ENCODE results near the gene PCDH11X.
"Not testable (repeated sequence)": the region's sequence is repeated elsewhere in the genome, so short reads cannot be mapped to it uniquely, and the experiment has no call there.

The PCDH11X gene, protein sequence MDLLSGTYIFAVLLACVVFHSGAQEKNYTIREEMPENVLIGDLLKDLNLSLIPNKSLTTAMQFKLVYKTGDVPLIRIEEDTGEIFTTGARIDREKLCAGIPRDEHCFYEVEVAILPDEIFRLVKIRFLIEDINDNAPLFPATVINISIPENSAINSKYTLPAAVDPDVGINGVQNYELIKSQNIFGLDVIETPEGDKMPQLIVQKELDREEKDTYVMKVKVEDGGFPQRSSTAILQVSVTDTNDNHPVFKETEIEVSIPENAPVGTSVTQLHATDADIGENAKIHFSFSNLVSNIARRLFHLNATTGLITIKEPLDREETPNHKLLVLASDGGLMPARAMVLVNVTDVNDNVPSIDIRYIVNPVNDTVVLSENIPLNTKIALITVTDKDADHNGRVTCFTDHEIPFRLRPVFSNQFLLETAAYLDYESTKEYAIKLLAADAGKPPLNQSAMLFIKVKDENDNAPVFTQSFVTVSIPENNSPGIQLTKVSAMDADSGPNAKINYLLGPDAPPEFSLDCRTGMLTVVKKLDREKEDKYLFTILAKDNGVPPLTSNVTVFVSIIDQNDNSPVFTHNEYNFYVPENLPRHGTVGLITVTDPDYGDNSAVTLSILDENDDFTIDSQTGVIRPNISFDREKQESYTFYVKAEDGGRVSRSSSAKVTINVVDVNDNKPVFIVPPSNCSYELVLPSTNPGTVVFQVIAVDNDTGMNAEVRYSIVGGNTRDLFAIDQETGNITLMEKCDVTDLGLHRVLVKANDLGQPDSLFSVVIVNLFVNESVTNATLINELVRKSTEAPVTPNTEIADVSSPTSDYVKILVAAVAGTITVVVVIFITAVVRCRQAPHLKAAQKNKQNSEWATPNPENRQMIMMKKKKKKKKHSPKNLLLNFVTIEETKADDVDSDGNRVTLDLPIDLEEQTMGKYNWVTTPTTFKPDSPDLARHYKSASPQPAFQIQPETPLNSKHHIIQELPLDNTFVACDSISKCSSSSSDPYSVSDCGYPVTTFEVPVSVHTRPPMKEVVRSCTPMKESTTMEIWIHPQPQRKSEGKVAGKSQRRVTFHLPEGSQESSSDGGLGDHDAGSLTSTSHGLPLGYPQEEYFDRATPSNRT (N-terminal part only)

DNA sequence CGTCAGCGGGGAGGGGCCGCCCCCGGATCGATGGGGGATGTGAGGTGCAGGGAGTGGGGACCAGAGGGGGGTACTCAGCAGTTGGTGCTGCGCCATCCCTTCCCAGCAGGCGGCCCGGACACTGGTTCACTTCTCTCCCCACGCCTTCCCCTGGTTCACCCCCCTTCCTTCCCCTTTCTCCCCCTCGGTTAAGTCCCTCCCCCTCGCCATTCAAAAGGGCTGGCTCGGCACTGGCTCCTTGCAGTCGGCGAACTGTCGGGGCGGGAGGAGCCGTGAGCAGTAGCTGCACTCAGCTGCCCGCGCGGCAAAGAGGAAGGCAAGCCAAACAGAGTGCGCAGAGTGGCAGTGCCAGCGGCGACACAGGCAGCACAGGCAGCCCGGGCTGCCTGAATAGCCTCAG, at the start of gene PCDH11X:
Gene PCDH11X, plus strand, starts transcription at position 241 of the 400 bp plus-strand sequence. CDS start 56,130 bp downstream, outside the sequence.
- DNase-seq, result not testable (repeated sequence)

DNA sequence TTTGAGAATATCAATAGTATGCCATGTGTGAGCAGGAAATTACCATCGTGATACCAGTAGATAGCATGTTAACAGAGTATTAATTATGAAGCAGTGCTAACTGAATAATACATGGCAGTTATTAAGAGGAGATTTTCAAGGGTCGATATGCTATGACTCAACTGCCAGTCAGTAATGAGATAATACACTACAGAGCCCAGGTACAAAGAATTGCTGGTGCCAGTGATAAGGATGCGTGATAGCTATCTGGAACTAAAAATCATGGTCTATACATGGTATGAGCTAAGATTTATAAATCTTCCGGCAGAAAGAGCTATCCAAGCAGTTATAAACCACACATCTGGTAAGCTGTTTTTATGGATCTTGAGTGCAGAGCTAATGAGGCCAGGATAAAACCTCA, 31.7 kb upstream of the PCDH11X start:
- not testable (repeated sequence) for DNase-seq

DNA sequence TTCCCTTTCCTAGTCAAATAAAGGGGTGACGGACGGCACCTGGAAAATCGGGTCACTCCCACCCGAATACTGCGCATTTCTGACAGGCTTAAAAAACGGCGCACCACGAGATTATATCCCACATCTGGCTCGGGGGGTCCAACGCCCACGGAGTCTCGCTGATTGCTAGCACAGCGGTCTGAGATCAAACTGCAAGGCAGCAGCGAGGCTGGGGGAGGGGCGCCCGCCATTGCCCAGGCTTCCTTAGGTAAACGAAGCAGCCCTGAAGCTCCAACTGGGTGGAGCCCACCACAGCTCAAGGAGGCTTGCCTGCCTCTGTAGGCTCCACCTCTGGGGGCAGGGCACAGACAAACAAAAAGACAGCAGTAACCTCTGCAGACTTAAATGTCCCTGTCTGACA, 26.2 kb upstream of the PCDH11X start:
- DNase-seq, result not testable (repeated sequence)

DNA sequence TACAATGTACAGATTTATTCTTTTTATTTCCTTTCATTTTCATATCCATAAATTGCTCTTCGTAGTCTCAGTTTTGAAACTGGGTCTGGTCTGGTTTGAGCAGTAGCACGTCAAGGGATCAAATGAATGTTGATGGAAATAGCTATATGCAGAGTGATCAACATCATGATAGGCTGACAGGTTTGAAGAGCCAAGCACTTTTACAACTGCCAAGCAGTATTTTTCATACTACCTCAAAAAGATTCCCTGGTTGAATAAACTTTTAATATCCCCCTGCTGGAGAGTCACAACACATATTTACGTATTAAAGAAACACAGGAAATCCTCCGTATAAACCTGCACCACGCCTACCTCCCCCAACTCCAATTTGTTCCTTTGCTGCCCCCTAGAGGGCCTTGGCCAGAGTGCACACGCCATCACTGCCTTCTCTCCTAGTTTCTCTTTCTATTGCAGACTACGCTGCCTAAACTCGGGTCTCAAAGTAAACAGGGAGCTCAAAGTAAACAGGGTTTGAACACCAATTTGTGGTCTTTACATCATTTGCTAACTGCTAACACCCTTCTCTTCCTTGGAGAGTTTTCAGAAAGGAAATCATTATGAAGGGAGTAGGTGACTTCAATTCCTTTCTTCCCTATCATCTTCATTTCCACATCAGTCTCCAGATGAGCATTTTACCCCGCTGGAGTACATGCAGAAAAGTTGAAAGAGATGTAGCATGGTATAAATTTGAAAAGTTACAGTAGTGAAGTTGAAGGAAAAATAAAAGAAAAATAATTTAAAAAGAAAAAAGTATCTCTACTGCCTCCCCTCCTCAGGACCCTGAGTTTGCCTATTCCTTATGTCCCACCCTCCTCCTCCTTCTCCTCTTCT, 8.3 kb upstream of the PCDH11X start:
- peak in 2 of 6 experiments; percentile 11 to 13 for DNase-seq

DNA sequence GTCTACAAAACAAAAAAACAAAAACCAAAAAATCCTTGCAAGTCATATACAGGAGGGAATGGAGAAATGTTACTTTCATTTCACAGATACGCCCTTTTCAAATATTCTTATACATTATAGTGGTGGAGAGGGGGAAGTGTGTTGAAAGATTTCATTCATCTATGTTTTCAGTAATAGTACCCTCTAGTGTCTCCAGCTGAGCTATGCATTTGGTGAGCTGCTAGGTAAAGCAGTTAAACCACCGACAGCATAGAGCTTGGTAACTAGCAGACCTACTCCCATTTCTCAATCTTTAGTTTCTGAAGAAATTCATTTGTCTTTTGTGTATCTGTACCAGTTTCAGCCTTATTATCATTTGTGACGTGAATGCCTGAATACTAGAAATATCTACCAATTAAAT, 5.2 kb upstream of the PCDH11X start:
- not testable (repeated sequence) for DNase-seq

DNA sequence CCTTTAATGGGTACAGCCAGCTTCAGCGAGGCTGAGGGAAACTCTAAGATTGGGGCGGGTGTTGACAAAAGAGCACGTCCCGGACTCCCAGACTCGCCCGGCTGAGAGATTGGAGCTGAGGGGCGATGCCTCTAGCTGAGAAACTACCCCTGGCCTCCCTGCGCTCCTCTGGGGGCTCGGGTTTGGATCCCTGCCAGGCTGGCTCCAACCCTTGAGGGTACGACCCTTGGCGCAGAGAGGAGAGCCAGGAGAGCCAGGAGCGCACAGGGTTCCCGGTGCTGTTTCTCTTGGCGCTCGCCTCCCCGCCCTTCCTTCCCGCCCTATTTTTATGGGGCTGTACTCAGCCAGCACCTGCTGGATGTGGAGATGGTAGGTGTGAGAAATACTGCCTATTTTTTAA, 833 bp downstream of the PCDH11X start:
- not testable (repeated sequence) for DNase-seq

DNA sequence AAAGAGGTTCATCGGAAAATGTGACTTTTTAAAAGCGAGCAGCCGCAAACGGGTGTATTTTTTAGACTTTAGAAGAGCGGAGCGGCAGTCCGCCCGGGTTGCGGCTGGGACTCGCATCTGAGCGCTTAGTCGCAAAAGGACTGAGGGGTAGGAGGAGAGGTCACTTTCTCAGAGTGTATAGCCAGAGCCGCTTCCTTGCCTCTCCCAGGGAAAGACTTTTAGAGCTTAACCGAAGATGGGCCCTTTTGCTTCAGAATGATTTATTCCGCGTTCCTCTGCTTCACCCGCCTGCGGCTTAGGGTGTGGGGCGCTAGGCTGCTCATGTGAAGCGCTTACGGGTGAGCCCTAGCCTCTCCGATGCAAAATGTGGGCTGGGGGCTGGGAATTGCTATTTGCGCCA, 1.5 kb downstream of the PCDH11X start:
- not testable (repeated sequence) for DNase-seq

DNA sequence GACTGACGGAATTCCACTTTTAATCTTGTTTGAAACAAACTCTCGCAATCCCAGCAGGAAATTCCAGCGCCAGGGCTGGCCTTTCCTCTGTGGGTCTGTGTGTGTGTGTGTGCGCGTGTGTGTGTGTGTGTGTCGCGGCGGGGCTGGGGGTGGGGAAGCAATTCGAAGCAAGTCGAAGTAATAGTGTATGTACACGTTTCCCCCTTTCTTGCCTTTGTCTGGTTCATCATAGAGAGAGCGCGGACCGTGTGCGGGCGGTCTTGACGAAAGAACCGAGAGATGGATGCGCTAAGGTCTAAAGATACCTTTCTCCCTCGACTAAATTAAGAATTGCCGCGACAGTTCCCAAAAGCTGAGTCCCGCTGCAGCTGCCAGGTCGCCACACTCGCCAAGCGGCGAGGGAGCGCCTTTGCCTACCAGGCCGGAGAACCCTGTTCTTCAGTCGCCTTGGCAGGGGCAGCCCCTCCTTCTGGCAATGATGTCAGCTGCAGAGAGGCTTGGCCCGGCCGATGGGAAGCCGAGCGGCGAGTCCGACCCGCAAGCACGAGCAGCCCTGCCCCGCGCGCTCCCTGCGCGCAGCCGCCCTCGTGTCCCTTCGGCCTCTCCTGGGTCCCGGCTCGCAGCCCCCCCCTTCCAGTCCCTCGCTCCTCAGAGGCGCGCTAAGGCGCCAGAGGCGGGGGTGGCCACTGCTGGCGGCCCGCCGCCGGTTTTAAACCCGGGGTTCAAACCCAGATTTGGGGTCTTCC, 2.6 kb downstream of the PCDH11X start:
- DNase-seq, result not testable (repeated sequence)

DNA sequence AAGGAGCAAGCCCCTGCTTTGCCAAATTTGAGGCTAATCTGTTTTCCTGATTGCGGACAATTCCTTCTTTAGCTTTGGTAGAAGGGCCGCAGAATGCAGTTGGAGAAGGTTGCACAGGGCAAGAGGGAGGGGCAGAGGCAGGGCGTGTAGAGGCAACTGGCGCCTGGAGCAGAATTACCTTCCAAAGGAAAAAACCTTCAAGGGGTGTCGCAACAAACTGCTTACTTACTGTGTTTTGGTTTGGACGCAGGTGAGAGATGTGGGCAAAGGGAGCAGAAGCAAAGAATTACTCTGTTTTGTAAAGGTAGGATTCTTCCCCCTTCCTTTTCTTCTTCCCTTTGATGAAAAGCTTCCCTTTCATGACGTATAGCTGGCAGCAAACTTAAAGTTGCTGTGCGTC, 3.6 kb downstream of the PCDH11X start:
- not testable (repeated sequence) for DNase-seq

DNA sequence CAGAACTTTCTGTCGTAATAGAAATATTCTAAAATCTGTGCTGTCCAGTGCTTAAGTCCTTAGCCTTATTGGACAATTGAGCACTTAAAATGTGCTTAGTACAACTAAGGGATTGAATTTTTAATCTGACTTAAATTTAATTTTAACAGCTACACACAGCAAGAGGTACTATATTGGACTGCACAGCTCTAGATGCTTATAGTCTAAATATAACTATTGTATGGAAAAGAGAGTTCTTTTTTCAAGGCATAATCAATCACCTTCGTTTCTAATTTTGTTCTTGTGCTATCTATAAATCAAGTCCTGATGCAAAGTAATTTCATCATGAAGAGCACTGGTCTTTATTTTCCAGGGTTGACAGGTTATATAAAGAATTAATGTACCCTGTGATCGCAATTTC, 38.4 kb downstream of the PCDH11X start:
- DNase-seq, result not testable (repeated sequence)

DNA sequence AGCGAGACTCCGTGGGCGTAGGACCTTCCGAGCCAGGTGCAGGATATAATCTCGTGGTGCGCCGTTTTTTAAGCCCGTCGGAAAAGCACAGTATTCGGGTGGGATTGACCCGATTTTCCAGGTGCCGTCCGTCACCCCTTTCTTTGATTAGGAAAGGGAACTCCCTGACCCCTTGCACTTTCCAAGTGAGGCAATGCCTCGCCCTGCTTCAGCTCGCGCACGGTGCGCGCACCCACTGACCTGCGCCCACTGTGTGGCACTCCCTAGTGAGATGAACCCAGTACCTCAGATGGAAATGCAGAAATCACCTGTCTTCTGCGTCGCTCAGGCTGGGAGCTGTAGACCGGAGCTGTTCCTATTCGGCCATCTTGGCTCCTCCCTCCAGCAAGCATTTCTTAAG, 46.1 kb downstream of the PCDH11X start:
- not testable (repeated sequence) for DNase-seq

Measured in stimulated activated naive CD4-positive, alpha-beta T cell (primary cell).